HEK293 (cell line): ENCODE results near the gene CACNA1D.

ENCODE experiments used
- CTCF ChIA-PET: fragments of 350-600 bp; formaldehyde crosslinking; extraction: SDS; loops from one replicate; lab custom pipeline; 2021; ENCODE audit warnings: antibody characterized with exemption; lab: Yijun Ruan, JAX
- POLR2A ChIA-PET: fragments of 300-600 bp; formaldehyde crosslinking; extraction: SDS; loops from one replicate; lab custom pipeline; 2020; ENCODE audit warnings: antibody characterized with exemption, inconsistent platforms; lab: Yijun Ruan, JAX
- H3K27ac ChIP-seq: fragments of 200-500 bp; sonication (Bioruptor generic); 2 replicates; pipeline ENCODE4 v1.5.1; 2014; ENCODE audit warnings: low read depth, low read length, control low read depth, inconsistent platforms; ENCODE audit errors: extremely low read depth
- H3K36me3 ChIP-seq, 2 experiments: fragments of 200-500 bp in 1 of 2; sonication (Bioruptor generic) in 1 of 2; 1 replicate in 1 of 2; 2 replicates in 1 of 2; pipeline ENCODE4 v1.5.1; 2014 to 2017; ENCODE audit warnings: inconsistent platforms in 2 of 2, low read length in 2 of 2; ENCODE audit not compliant: control insufficient read depth in 2 of 2, insufficient read depth in 1 of 2
- H3K4me1 ChIP-seq: fragments of 200-500 bp; sonication (Bioruptor generic); 2 replicates; pipeline ENCODE4 v1.5.1; 2014; ENCODE audit warnings: mild to moderate bottlenecking, low read length, inconsistent platforms; ENCODE audit not compliant: control insufficient read depth, insufficient read depth
- H3K4me3 ChIP-seq: 2 replicates; pipeline ENCODE4 v1.5.1; 2011; ENCODE audit warnings: low read depth, mild to moderate bottlenecking, control low read depth, low read length, moderate library complexity
- H3K9me3 ChIP-seq: fragments of 200-500 bp; sonication (Bioruptor generic); 2 replicates; pipeline ENCODE4 v1.5.1; 2014; ENCODE audit warnings: low read depth, low read length, inconsistent platforms; ENCODE audit not compliant: control insufficient read depth, insufficient read depth
- KLF10 ChIP-seq: fragments of 450-650 bp; IDR thresholded peaks from 2 replicates; pipeline ENCODE4 v1.5.1; 2018; ENCODE audit warnings: missing biosample characterization, mild to moderate bottlenecking, missing genetic modification characterization
- KLF9 ChIP-seq: fragments of 450-650 bp; formaldehyde crosslinking; IDR thresholded peaks from 2 replicates; pipeline ENCODE4 v1.5.1; 2016; ENCODE audit warnings: missing biosample characterization, missing genetic modification characterization, low read depth
- MEIS1 ChIP-seq: sonication (generic); formaldehyde crosslinking; IDR thresholded peaks from 2 replicates; pipeline ENCODE4 v1.8.1; 2022; ENCODE audit warnings: missing genetic modification reagents, mild to moderate bottlenecking, borderline replicate concordance
- PRDM4 ChIP-seq: fragments of 450-650 bp; formaldehyde crosslinking; IDR thresholded peaks from 2 replicates; pipeline ENCODE4 v1.5.1; 2017; ENCODE audit warnings: missing biosample characterization, missing genetic modification characterization
- SCRT1 ChIP-seq: fragments of 450-650 bp; formaldehyde crosslinking; IDR thresholded peaks from 2 replicates; pipeline ENCODE4 v1.5.1; 2016; ENCODE audit warnings: missing biosample characterization, missing genetic modification characterization, borderline replicate concordance
- SP2 ChIP-seq: fragments of 450-650 bp; formaldehyde crosslinking; IDR thresholded peaks from 2 replicates; pipeline ENCODE4 v1.5.1; 2016; ENCODE audit warnings: missing biosample characterization, missing genetic modification characterization
- ZBTB49 ChIP-seq: fragments of 450-650 bp; formaldehyde crosslinking; IDR thresholded peaks from 2 replicates; pipeline ENCODE4 v1.5.1; 2016; ENCODE audit warnings: missing biosample characterization, missing genetic modification characterization, low read depth
- ZFP41 ChIP-seq: fragments of 450-650 bp; formaldehyde crosslinking; IDR thresholded peaks from 2 replicates; pipeline ENCODE4 v1.5.1; 2016; ENCODE audit warnings: missing biosample characterization, missing genetic modification characterization, borderline replicate concordance
- ZNF10 ChIP-seq: fragments of 450-650 bp; formaldehyde crosslinking; IDR thresholded peaks from 2 replicates; pipeline ENCODE4 v1.5.1; 2017; ENCODE audit warnings: missing biosample characterization, missing genetic modification characterization
- ZNF121 ChIP-seq: fragments of 450-650 bp; formaldehyde crosslinking; IDR thresholded peaks from 2 replicates; pipeline ENCODE4 v1.5.1; 2016; ENCODE audit warnings: missing biosample characterization, missing genetic modification characterization
- ZNF19 ChIP-seq: fragments of 450-650 bp; formaldehyde crosslinking; IDR thresholded peaks from 2 replicates; pipeline ENCODE4; 2016; ENCODE audit warnings: missing biosample characterization, missing genetic modification characterization, low read depth
- ZNF311 ChIP-seq: fragments of 450-650 bp; formaldehyde crosslinking; IDR thresholded peaks from 2 replicates; pipeline ENCODE4 v1.5.1; 2017; ENCODE audit warnings: missing biosample characterization, missing genetic modification characterization, borderline replicate concordance
- ZNF555 ChIP-seq: fragments of 450-650 bp; formaldehyde crosslinking; conservative IDR thresholded peaks from 2 replicates; pipeline ENCODE4 v1.5.1; 2017; ENCODE audit warnings: missing biosample characterization, mild to moderate bottlenecking, missing genetic modification characterization, inconsistent platforms
- ZNF600 ChIP-seq: fragments of 450-650 bp; formaldehyde crosslinking; IDR thresholded peaks from 2 replicates; pipeline ENCODE4 v1.5.1; 2016; ENCODE audit warnings: missing biosample characterization, missing genetic modification characterization
- ZNF692 ChIP-seq: fragments of 450-650 bp; formaldehyde crosslinking; IDR thresholded peaks from 2 replicates; pipeline ENCODE4 v1.5.1; 2016; ENCODE audit warnings: missing biosample characterization, missing genetic modification characterization
- ZNF777 ChIP-seq: fragments of 450-650 bp; formaldehyde crosslinking; IDR thresholded peaks from 2 replicates; pipeline ENCODE4 v1.5.1; 2017; ENCODE audit warnings: missing biosample characterization, missing genetic modification characterization, borderline replicate concordance
- TF ChIP-seq, protein P1 (sequence below): fragments of 450-650 bp; formaldehyde crosslinking; IDR thresholded peaks from 2 replicates; pipeline ENCODE4 v1.5.1; 2017; ENCODE audit warnings: missing biosample characterization, missing genetic modification characterization
- TF ChIP-seq, protein P2 (sequence below): sonication (generic); formaldehyde crosslinking; IDR thresholded peaks from 2 replicates; pipeline ENCODE4 v1.8.1; 2022; ENCODE audit warnings: mild to moderate bottlenecking, moderate library complexity, missing genetic modification reagents

CACNA1D gene

GRCh38 chr3:53551324-53551723, 56.9 kb downstream of the CACNA1D start (continued):
- TF ChIP-seq, protein P1, sequence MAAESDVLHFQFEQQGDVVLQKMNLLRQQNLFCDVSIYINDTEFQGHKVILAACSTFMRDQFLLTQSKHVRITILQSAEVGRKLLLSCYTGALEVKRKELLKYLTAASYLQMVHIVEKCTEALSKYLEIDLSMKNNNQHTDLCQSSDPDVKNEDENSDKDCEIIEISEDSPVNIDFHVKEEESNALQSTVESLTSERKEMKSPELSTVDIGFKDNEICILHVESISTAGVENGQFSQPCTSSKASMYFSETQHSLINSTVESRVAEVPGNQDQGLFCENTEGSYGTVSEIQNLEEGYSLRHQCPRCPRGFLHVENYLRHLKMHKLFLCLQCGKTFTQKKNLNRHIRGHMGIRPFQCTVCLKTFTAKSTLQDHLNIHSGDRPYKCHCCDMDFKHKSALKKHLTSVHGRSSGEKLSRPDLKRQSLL (tag by site-specific recombination): no peak
- TF ChIP-seq MEIS1 (CRISPR knock-in tag) (no peak), ZNF19 (tag by site-specific recombination) (no peak)

- POLR2A ChIA-PET: no interaction called here
- Histone ChIP-seq H3K36me3 (no peaks in the 10 kb centered on the region), H3K4me3 (no peak overlapping the region), H3K27ac (no peak overlapping the region), H3K4me1 (no peaks in the 10 kb centered on the region), H3K9me3 (no peaks in the 10 kb centered on the region)
- TF ChIP-seq ZNF10 (tag by site-specific recombination): peak; percentile 79
- TF ChIP-seq KLF9: no peak
- no peak for TF ChIP-seq ZBTB49 (tag by site-specific recombination)
- TF ChIP-seq, protein P2, sequence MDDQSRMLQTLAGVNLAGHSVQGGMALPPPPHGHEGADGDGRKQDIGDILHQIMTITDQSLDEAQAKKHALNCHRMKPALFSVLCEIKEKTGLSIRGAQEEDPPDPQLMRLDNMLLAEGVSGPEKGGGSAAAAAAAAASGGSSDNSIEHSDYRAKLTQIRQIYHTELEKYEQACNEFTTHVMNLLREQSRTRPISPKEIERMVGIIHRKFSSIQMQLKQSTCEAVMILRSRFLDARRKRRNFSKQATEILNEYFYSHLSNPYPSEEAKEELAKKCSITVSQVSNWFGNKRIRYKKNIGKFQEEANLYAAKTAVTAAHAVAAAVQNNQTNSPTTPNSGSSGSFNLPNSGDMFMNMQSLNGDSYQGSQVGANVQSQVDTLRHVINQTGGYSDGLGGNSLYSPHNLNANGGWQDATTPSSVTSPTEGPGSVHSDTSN: no peak
- no peak for TF ChIP-seq SCRT1 (tag by site-specific recombination)
- TF ChIP-seq SP2 (tag by site-specific recombination): no peak
- TF ChIP-seq ZNF600 (tag by site-specific recombination): no peak
- CTCF ChIA-PET: no interaction called here
These were observed 58.3 kb downstream of the CACNA1D start for GRCh38 chr3:53552730-53553129.

GRCh38 chr3:53553200-53553599, 58.8 kb downstream of the CACNA1D start:
- Histone ChIP-seq H3K9me3 (no peaks in the 10 kb centered on the region), H3K36me3 (no peaks in the 10 kb centered on the region), H3K27ac (no peak overlapping the region), H3K4me3 (no peak overlapping the region), H3K4me1 (no peaks in the 10 kb centered on the region)
- ChIA-PET CTCF (no interaction called here), POLR2A (no interaction called here)
- no peak for TF ChIP-seq ZNF121 (tag by site-specific recombination)
- TF ChIP-seq ZNF777 (tag by site-specific recombination): no peak
- no peak for TF ChIP-seq ZFP41 (tag by site-specific recombination)
- TF ChIP-seq PRDM4 (tag by site-specific recombination): no peak
- no peak for TF ChIP-seq KLF10 (tag by site-specific recombination)
- TF ChIP-seq ZNF692: no peak
- no peak for TF ChIP-seq ZNF555
- TF ChIP-seq ZNF311 (tag by site-specific recombination): no peak
